Subcutaneous abdominal adipose tissue (tissue), 5 donors: ENCODE results near the gene WDFY1.

Source experiments
- H3K27ac ChIP-seq: one replicate; pipeline ENCODE4 v1.7.0; 2013; ENCODE audit warnings: low read depth, mild to moderate bottlenecking, inconsistent platforms, low read length, moderate library complexity
- H3K27me3 ChIP-seq, 5 donors: one replicate each; pipeline ENCODE4 v1.7.0; 2013; ENCODE audit warnings: low read length in 5 of 5, inconsistent platforms in 1 of 5; ENCODE audit not compliant: control insufficient read depth in 5 of 5, insufficient read depth in 4 of 5
- H3K36me3 ChIP-seq, 5 donors: one replicate each; pipeline ENCODE4 v1.7.0; 2013; ENCODE audit warnings: low read length in 5 of 5; ENCODE audit not compliant: control insufficient read depth in 5 of 5, insufficient read depth in 5 of 5
- H3K4me1 ChIP-seq, 5 donors: one replicate each; pipeline ENCODE4 v1.7.0; 2013; ENCODE audit warnings: low read length in 5 of 5, mild to moderate bottlenecking in 3 of 5, moderate library complexity in 1 of 5; ENCODE audit not compliant: control insufficient read depth in 5 of 5, insufficient read depth in 5 of 5
- H3K4me3 ChIP-seq, 5 donors: one replicate each; pipeline ENCODE4 v1.7.0; 2013; ENCODE audit warnings: low read length in 5 of 5, low read depth in 1 of 5
- H3K9ac ChIP-seq, 5 donors: one replicate each; pipeline ENCODE4 v1.7.0; 2013; ENCODE audit warnings: low read length in 5 of 5, mild to moderate bottlenecking in 4 of 5, moderate library complexity in 3 of 5
- H3K9me3 ChIP-seq, 5 donors: one replicate each; pipeline ENCODE4 v1.7.0; 2013; ENCODE audit warnings: low read length in 5 of 5; ENCODE audit not compliant: control insufficient read depth in 5 of 5
- donor health status: healthy.
- donor health status: healthy.
- donor health status: healthy.
- donor health status: healthy.
- donor health status: healthy.

The WDFY1 gene

GRCh38 chr2:223932816-223933800, 12.0 kb downstream of the WDFY1 start:
- Histone ChIP-seq H3K27me3 (no peaks in the 10 kb centered on the region), H3K36me3 (no peaks in the 10 kb centered on the region), H3K4me3 (no peak overlapping the region), H3K9me3 (no peaks in the 10 kb centered on the region), H3K9ac (peak overlapping the region in 2 of 5 donors; percentile 12 to 24), H3K27ac (no peak overlapping the region), H3K4me1 (peaks cover 4 to 56% (median 51%) of the 10 kb centered on the region in 5 donors)

GRCh38 chr2:223930103-223930976, 14.8 kb downstream of the WDFY1 start:
- Histone ChIP-seq H3K27me3 (no peaks in the 10 kb centered on the region), H3K4me1 (peaks cover 2 to 35% (median 34%) of the 10 kb centered on the region in 5 donors), H3K9ac (peak overlapping the region in 2 of 5 donors; percentile 25 to 37), H3K4me3 (no peak overlapping the region), H3K9me3 (peaks cover 0 to 8% (median 5%) of the 10 kb centered on the region in 5 donors), H3K36me3 (no peaks in the 10 kb centered on the region), H3K27ac (no peak overlapping the region)

DNA sequence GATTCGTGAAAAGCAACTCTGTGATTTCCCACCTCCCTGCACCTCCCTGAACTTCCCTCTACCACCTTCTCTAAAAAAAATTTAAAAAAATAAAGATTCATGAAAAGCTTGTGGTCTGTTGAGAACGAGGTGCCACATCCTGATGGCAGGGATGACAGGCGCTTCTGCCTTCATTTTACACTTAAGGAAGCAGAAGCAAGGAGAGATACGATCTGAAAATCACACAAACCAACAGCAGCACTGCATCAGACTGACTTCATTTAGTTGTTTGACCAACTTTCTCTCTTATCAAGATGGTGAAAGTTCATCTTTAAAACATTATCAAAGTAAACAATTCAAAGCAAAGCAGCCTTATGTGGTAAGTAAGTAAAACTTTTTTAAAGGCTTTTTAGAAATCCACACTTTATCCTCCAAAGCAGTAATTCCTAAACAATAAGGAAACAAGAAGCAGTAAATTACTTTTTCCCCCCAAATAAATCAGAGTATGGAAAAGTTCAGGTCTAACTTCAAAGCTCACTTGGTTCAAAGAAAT, 15.5 kb downstream of the WDFY1 start:
- Histone ChIP-seq H3K9ac (peak overlapping the region in 2 of 5 donors; percentile 12 to 37), H3K36me3 (no peaks in the 10 kb centered on the region), H3K27ac (no peak overlapping the region), H3K27me3 (no peaks in the 10 kb centered on the region), H3K9me3 (peaks cover 0 to 8% (median 5%) of the 10 kb centered on the region in 5 donors), H3K4me3 (no peak overlapping the region), H3K4me1 (peaks cover 2 to 33% (median 30%) of the 10 kb centered on the region in 5 donors)

DNA sequence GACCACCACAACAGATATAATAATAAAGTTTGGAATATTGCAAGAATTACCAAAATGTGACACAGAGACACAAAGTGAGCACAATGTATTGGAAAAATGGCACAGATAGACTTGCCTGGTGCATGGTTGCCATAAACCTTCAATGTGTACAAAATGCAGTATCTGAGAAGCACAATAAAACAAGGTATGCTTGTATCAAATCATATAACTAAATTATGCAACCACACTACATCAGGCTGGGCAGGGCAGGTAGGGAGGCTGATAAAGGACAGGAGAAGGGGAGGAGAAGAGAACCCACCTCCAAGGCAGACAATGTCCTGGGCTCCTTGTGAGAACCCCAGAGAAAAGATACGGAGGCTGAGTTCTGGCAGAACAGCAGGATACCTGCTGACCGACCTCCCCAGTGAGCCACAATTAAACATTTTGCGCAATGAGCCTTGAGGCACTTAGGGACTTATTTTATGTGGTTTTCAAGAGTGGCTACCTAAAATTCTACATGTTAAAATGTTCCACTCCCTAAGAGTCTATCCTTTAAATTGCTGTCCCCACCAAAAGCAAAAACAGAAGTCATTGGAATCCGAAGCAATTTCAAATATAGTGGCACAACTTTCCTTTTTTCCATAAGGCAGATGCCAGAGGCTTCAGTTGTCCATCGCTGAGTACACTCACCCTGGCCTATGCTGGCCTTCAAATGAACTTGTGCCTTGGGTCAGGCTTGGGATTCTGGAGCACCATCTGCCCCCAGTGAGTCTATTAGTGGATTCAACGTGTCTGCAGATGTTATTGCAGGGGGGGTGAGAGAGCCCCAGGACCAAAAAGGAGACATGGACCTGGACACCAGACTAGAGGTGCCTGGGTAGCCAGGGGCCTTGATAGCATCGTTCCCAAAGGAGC, 16.8 kb downstream of the WDFY1 start:
- no peaks in the 10 kb centered on the region for H3K36me3 ChIP-seq
- H3K27me3 ChIP-seq = no peaks in the 10 kb centered on the region
- no peak overlapping the region for H3K27ac ChIP-seq
- no peak overlapping the region for H3K9ac ChIP-seq
- H3K4me3 ChIP-seq = no peak overlapping the region
- peaks cover 2 to 30% (median 25%) of the 10 kb centered on the region in 5 donors for H3K4me1 ChIP-seq
- H3K9me3 ChIP-seq = peaks cover 0 to 8% (median 5%) of the 10 kb centered on the region in 5 donors

DNA sequence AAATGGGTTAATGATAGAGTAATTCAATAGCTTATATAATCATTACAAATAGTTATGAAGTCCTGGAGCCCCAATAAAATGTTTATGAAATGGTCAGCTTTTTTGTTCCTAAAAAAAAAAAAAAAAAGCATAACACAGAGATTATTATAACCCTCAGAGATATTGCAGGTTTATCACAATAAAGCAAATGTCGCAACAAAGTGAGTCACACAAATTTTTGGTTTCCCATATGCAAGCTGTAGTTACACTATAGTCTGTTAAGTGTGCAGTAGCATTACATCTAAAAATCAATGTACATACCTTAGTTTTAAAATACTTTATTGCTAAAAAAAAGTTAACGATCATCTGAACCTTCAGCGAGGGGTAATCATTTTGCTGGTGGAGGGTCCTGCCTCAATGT, 20.0 kb downstream of the WDFY1 start:
- no peaks in the 10 kb centered on the region for H3K27me3 ChIP-seq
- peaks cover 6 to 17% (median 8%) of the 10 kb centered on the region in 5 donors for H3K4me1 ChIP-seq
- peaks cover 0 to 8% (median 5%) of the 10 kb centered on the region in 5 donors for H3K9me3 ChIP-seq
- H3K27ac ChIP-seq = no peak overlapping the region
- no peaks in the 10 kb centered on the region for H3K36me3 ChIP-seq
- no peak overlapping the region for H3K9ac ChIP-seq
- H3K4me3 ChIP-seq = no peak overlapping the region

GRCh38 chr2:223923976-223924375, 21.2 kb downstream of the WDFY1 start:
- H3K27ac ChIP-seq = no peak overlapping the region
- peaks cover 6 to 20% (median 7%) of the 10 kb centered on the region in 5 donors for H3K4me1 ChIP-seq
- H3K36me3 ChIP-seq = no peaks in the 10 kb centered on the region
- H3K27me3 ChIP-seq = no peaks in the 10 kb centered on the region
- peaks cover 0 to 8% (median 5%) of the 10 kb centered on the region in 5 donors for H3K9me3 ChIP-seq
- H3K9ac ChIP-seq = no peak overlapping the region
- no peak overlapping the region for H3K4me3 ChIP-seq

- Histone ChIP-seq H3K27ac (no peak overlapping the region), H3K9me3 (peaks cover 0 to 6% (median 5%) of the 10 kb centered on the region in 5 donors), H3K9ac (no peak overlapping the region), H3K4me1 (peaks cover 9 to 25% (median 12%) of the 10 kb centered on the region in 5 donors), H3K27me3 (no peaks in the 10 kb centered on the region), H3K36me3 (peaks cover 0 to under 1% (median 0%) of the 10 kb centered on the region in 5 donors), H3K4me3 (no peak overlapping the region)
Measured at GRCh38 chr2:223922308-223922707, 22.8 kb downstream of the WDFY1 start.

- Histone ChIP-seq H3K9ac (no peak overlapping the region), H3K27ac (no peak overlapping the region), H3K4me1 (peaks cover 9 to 25% (median 15%) of the 10 kb centered on the region in 5 donors), H3K36me3 (peaks cover 0 to 9% (median 5%) of the 10 kb centered on the region in 5 donors), H3K4me3 (no peak overlapping the region), H3K9me3 (no peaks in the 10 kb centered on the region), H3K27me3 (no peaks in the 10 kb centered on the region)
Measured at GRCh38 chr2:223921204-223921603, 23.9 kb downstream of the WDFY1 start.

GRCh38 chr2:223920109-223920508, 25.0 kb downstream of the WDFY1 start:
- H3K27me3 ChIP-seq = no peaks in the 10 kb centered on the region
- H3K36me3 ChIP-seq = peaks cover 2 to 20% (median 8%) of the 10 kb centered on the region in 5 donors
- no peak overlapping the region for H3K4me3 ChIP-seq
- no peaks in the 10 kb centered on the region for H3K9me3 ChIP-seq
- H3K4me1 ChIP-seq = peaks cover 9 to 25% (median 15%) of the 10 kb centered on the region in 5 donors
- no peak overlapping the region for H3K9ac ChIP-seq
- no peak overlapping the region for H3K27ac ChIP-seq
